Transverse colon (tissue), 4 donors: ENCODE data around the gene KRT33B. TPM values are rescaled to one million over a fixed set of nuclear protein-coding genes. Genes with fewer than 3 reads are reported as not detected.

Experiments
- DNase-seq: peaks from one replicate; pipeline ENCODE4 v3.0.0-alpha.2; 2019
- H3K27ac ChIP-seq, 4 donors: fragments of 200-600 bp; sonication (generic); 2 replicates each; pipeline ENCODE4 v1.5.1; 2016 to 2018; ENCODE audit warnings: inconsistent platforms in 4 of 4
- H3K27me3 ChIP-seq: fragments of 200-600 bp; sonication (generic); 2 replicates; pipeline ENCODE4 v1.5.1; 2017; ENCODE audit warnings: inconsistent platforms
- H3K36me3 ChIP-seq, 4 donors: fragments of 200-600 bp; sonication (generic); 2 replicates each; pipeline ENCODE4 v1.5.1; 2017 to 2019; ENCODE audit warnings: inconsistent platforms in 4 of 4
- H3K4me1 ChIP-seq, 4 donors: fragments of 200-600 bp; sonication (generic); 2 replicates each; pipeline ENCODE4 v1.5.1; 2017 to 2020; ENCODE audit warnings: inconsistent platforms in 4 of 4
- H3K4me3 ChIP-seq, 4 donors: fragments of 200-600 bp; sonication (generic); 1 replicate in 1 of 4; 2 replicates in 3 of 4; pipeline versions ENCODE4 v1.5.1 to v1.6.1; 2017 to 2019; ENCODE audit warnings: inconsistent platforms in 4 of 4
- H3K9me3 ChIP-seq, 2 donors: fragments of 200-600 bp; sonication (generic); 2 replicates each; pipeline ENCODE4 v1.5.1; 2017 to 2019; ENCODE audit warnings: inconsistent platforms in 2 of 2
- EP300 ChIP-seq: sonication (generic); formaldehyde crosslinking; IDR thresholded peaks from one replicate; pipeline ENCODE4 v1.6.1; 2017; ENCODE audit warnings: antibody characterized with exemption, low read depth
- POLR2A ChIP-seq: fragments of 450-650 bp; IDR thresholded peaks from one replicate; pipeline ENCODE4 v1.6.1; 2016; ENCODE audit warnings: antibody characterized with exemption, mild to moderate bottlenecking, moderate library complexity
- POLR2AphosphoS5 ChIP-seq, 3 donors: sonication (generic); formaldehyde crosslinking; IDR thresholded peaks; one replicate each; pipeline ENCODE4 v1.6.1; 2016; ENCODE audit warnings: antibody characterized with exemption in 3 of 3
- WGBS, 2 donors: methylation state at CpG; one replicate each; pipeline ENCODE4 v1.1.5; 2018; ENCODE audit warnings: low coverage in 1 of 2; 5-methylcytosine and 5-hydroxymethylcytosine counted together
- in situ Hi-C, 4 donors: fragments of 200-750 bp; cut with MboI; loops; one replicate each; pipeline versions ENCODE4 v1.15.0 to v1.15.1; 2017; ENCODE audit warnings: low sequenced_read_pairs in 3 of 4, low pct_ligation_motif_present in 1 of 4, low pct_unique_long_range_greater_than_20kb in 1 of 4
- intact Hi-C: fragments of 100-400 bp; cut with DNase I; formaldehyde crosslinking; loops from one replicate; pipeline ENCODE4 v1.15.1; 2023; ENCODE audit warnings: low total_unique reads
- total RNA-seq, 4 donors: library from RNA; depleted of rRNA; stranded (reverse); fragments of >200 nt; gene quantifications; one replicate each; pipeline ENCODE4 v1.1.0, GENCODE V29; 2016
- TF ChIP-seq, protein P1 (sequence below), 5 experiments: fragments of 200-600 bp in 3 of 5; fragments of 450-650 bp in 2 of 5; sonication (generic) in 3 of 5; IDR thresholded peaks; 1 replicate in 2 of 5; 2 replicates in 3 of 5; pipeline ENCODE4 v1.5.1; 2016 to 2017; ENCODE audit warnings: antibody characterized with exemption in 5 of 5, inconsistent platforms in 3 of 5, mild to moderate bottlenecking in 2 of 5, moderate library complexity in 1 of 5

KRT33B gene
- total RNA-seq, 4 donors from 2014 or later: not detected

DNA sequence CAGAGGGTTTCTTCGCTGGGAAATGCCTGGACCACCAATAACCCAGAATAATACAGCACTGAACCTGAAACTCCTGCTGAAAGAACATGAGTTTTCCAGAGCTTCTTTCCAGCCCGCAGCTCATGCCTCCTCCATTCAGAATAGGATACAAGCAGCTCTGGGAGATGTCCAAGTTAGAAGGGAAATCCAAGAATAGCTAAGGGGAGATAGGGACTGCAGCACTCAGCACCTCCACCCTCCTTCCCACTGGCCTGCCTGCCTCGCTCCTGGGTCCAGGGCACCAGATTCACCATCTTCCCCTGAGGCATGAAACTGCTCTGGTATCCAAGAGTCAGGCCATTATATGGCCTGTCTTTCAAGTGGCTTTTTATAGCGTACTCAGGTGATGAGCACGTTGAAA lies 23.7 kb upstream of the KRT33B start:
- no peak for DNase-seq
- Histone ChIP-seq H3K9me3 (no peaks in the 10 kb centered on the region), H3K36me3 (no peaks in the 10 kb centered on the region), H3K4me3 (no peak overlapping the region), H3K4me1 (no peaks in the 10 kb centered on the region), H3K27me3 (peaks cover 19% of the 10 kb centered on the region), H3K27ac (no peak overlapping the region)
- no peak for TF ChIP-seq POLR2A
- TF ChIP-seq POLR2AphosphoS5 (IDR thresholded peaks at IDR 0.05): no peak
- TF ChIP-seq EP300: no peak
- TF ChIP-seq, protein P1, sequence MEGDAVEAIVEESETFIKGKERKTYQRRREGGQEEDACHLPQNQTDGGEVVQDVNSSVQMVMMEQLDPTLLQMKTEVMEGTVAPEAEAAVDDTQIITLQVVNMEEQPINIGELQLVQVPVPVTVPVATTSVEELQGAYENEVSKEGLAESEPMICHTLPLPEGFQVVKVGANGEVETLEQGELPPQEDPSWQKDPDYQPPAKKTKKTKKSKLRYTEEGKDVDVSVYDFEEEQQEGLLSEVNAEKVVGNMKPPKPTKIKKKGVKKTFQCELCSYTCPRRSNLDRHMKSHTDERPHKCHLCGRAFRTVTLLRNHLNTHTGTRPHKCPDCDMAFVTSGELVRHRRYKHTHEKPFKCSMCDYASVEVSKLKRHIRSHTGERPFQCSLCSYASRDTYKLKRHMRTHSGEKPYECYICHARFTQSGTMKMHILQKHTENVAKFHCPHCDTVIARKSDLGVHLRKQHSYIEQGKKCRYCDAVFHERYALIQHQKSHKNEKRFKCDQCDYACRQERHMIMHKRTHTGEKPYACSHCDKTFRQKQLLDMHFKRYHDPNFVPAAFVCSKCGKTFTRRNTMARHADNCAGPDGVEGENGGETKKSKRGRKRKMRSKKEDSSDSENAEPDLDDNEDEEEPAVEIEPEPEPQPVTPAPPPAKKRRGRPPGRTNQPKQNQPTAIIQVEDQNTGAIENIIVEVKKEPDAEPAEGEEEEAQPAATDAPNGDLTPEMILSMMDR (IDR thresholded peaks at IDR 0.05): no peak
- in situ Hi-C loops: no loop called here
- 65 to 76% methylated on average over 3 to 5 of the region's 5 CpGs for WGBS, 2 donors
- intact Hi-C loops: no loop called here

- Histone ChIP-seq H3K36me3 (no peaks in the 10 kb centered on the region), H3K9me3 (no peaks in the 10 kb centered on the region), H3K4me1 (no peaks in the 10 kb centered on the region), H3K27ac (no peak overlapping the region), H3K27me3 (peaks cover 29% of the 10 kb centered on the region), H3K4me3 (no peak overlapping the region)
- TF ChIP-seq, protein P1 (IDR thresholded peaks at IDR 0.05): no peak
- TF ChIP-seq EP300 (no peak), POLR2AphosphoS5 (IDR thresholded peaks at IDR 0.05) (no peak)
- intact Hi-C loops: no loop called here
- WGBS, 2 donors: 83 to 100% methylated on average over 1 of the region's 1 CpG
- DNase-seq: no peak
- in situ Hi-C loops: no loop called here
These were observed 22.7 kb upstream of the KRT33B start for GRCh38 chr17:41392278-41392677.

- Histone ChIP-seq H3K36me3 (no peaks in the 10 kb centered on the region), H3K4me3 (no peak overlapping the region), H3K27me3 (peaks cover 29% of the 10 kb centered on the region), H3K27ac (no peak overlapping the region), H3K9me3 (peaks cover 5% of the 10 kb centered on the region in 2 donors), H3K4me1 (no peaks in the 10 kb centered on the region)
- intact Hi-C loops: no loop called here
- 43 to 53% methylated on average over 2 of the region's 2 CpGs for WGBS, 2 donors
- in situ Hi-C loops: no loop called here
- no peak for DNase-seq
- TF ChIP-seq POLR2A (no peak), POLR2AphosphoS5 (IDR thresholded peaks at IDR 0.05) (no peak), EP300 (no peak)
- TF ChIP-seq, protein P1 (IDR thresholded peaks at IDR 0.05): no peak
These were observed 21.9 kb upstream of the KRT33B start for GRCh38 chr17:41391535-41391934.

DNA sequence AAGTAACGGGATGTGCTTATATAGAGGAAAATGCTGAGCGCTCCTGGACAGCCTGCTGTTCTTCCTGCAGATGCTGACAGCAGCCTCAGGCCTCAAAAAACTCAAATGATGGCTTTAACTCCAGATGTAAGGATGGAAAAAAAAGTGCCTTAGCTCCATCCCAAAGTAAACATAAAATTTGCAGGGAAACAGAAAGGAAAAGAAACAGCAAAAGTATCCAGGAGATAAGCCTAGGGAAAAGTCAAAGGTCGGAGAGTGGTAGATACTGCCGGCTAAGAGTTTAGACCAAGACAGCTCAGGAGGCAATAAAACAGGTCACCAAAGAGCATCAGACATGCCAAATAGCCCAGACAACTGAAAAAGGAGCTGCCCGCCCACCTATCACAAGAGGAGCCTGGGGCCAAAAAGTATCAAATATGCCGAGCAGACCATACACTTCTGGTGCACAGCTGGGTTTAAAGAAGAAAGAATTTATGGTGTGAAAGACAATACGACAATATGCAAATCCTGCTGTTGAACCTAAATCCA lies 20.9 kb upstream of the KRT33B start:
- H3K36me3 ChIP-seq: no peaks in the 10 kb centered on the region
- no peak overlapping the region for H3K27ac ChIP-seq
- no peak for DNase-seq
- in situ Hi-C loops (no loop called here), intact Hi-C loops (no loop called here)
- H3K27me3 ChIP-seq: peaks cover 29% of the 10 kb centered on the region
- WGBS, 2 donors: 56 to 66% methylated on average over 5 to 7 of the region's 7 CpGs
- no peaks in the 10 kb centered on the region for H3K4me1 ChIP-seq
- no peak overlapping the region for H3K4me3 ChIP-seq
- H3K9me3 ChIP-seq: peaks cover 9 to 12% of the 10 kb centered on the region in 2 donors
- TF ChIP-seq EP300: no peak
- no peak for TF ChIP-seq POLR2AphosphoS5 (IDR thresholded peaks at IDR 0.05)
- TF ChIP-seq POLR2A: no peak
- TF ChIP-seq, protein P1 (IDR thresholded peaks at IDR 0.05): no peak
